K562 (cell line): ENCODE measurements around the gene USP48. TPM values are rescaled to one million over a fixed set of nuclear protein-coding genes. Genes with fewer than 3 reads are reported as not detected.

Source experiments
- ATF3 ChIP-seq, 2 experiments: fragments of 450-650 bp in 1 of 2; sonication (generic) in 1 of 2; formaldehyde crosslinking in 1 of 2; IDR thresholded peaks in 1 of 2; conservative IDR thresholded peaks in 1 of 2; 2 replicates each; pipeline versions ENCODE4 v1.6.1 to v1.8.1; 2016 to 2023; ENCODE audit warnings: mild to moderate bottlenecking in 2 of 2, moderate library complexity in 2 of 2, inconsistent platforms in 1 of 2, missing genetic modification reagents in 1 of 2
- BCLAF1 ChIP-seq, 2 experiments: fragments of 450-650 bp in 1 of 2; IDR thresholded peaks; 2 replicates each; pipeline ENCODE4 v1.6.1; 2011 to 2017; ENCODE audit warnings: low read depth in 2 of 2, antibody characterized with exemption in 1 of 2, borderline replicate concordance in 1 of 2, low read length in 1 of 2, mild to moderate bottlenecking in 1 of 2, mixed read lengths in 1 of 2; ENCODE audit not compliant: control insufficient read depth in 1 of 2
- CBX5 ChIP-seq: IDR thresholded peaks from 2 replicates; pipeline ENCODE4 v1.6.1; 2014; ENCODE audit warnings: low read depth, borderline replicate concordance
- DACH1 ChIP-seq: fragments of 450-650 bp; IDR thresholded peaks from 2 replicates; pipeline ENCODE4 v1.6.1; 2018; ENCODE audit not compliant: partially characterized antibody
- FOXK1 ChIP-seq: sonication (generic); formaldehyde crosslinking; IDR thresholded peaks from 2 replicates; pipeline ENCODE4 v1.8.0; 2022; ENCODE audit warnings: missing genetic modification reagents, mild to moderate bottlenecking, borderline replicate concordance
- HNRNPH1 ChIP-seq: fragments of 200-400 bp; formaldehyde crosslinking; optimal IDR thresholded peaks from 2 replicates; pipeline ENCODE3; 2017; ENCODE audit warnings: low read depth, mild to moderate bottlenecking, low read length, moderate library complexity
- MTA1 ChIP-seq: fragments of 450-650 bp; IDR thresholded peaks from 2 replicates; pipeline ENCODE4 v1.6.1; 2017; ENCODE audit warnings: borderline replicate concordance
- POU5F1 ChIP-seq: fragments of 150-350 bp; IDR thresholded peaks from 2 replicates; pipeline ENCODE4 v1.6.1; 2014; ENCODE audit warnings: borderline replicate concordance, low read length, low read depth, mild to moderate bottlenecking; ENCODE audit not compliant: partially characterized antibody
- SAFB2 ChIP-seq: fragments of 200-400 bp; formaldehyde crosslinking; IDR thresholded peaks from 2 replicates; pipeline ENCODE4 v1.6.1; 2018; ENCODE audit warnings: borderline replicate concordance, low read length, low read depth, moderate library complexity; ENCODE audit not compliant: severe bottlenecking
- SMARCA5 ChIP-seq: fragments of 450-650 bp; IDR thresholded peaks from 2 replicates; pipeline ENCODE4 v1.6.1; 2016
- USF1 ChIP-seq: sonication (generic); formaldehyde crosslinking; IDR thresholded peaks from 2 replicates; pipeline ENCODE4 v1.9.0; 2022; ENCODE audit warnings: mild to moderate bottlenecking, missing genetic modification reagents
- YY1 ChIP-seq, 3 experiments: IDR thresholded peaks; 2 replicates each; pipeline ENCODE4 v1.6.1; 2011; ENCODE audit warnings: low read length in 2 of 3, mild to moderate bottlenecking in 2 of 3, moderate library complexity in 2 of 3, borderline replicate concordance in 1 of 3, control low read depth in 1 of 3, low read depth in 1 of 3; ENCODE audit not compliant: insufficient read depth in 3 of 3, insufficient replicate concordance in 2 of 3, control insufficient read depth in 1 of 3, insufficient read length in 1 of 3; ENCODE audit errors: extremely low read depth in 1 of 3
- ZBTB17 ChIP-seq: fragments of 450-650 bp; formaldehyde crosslinking; IDR thresholded peaks from 2 replicates; pipeline ENCODE4 v1.4.0; 2020; ENCODE audit warnings: mild to moderate bottlenecking
- ZFP36 ChIP-seq: fragments of 150-350 bp; IDR thresholded peaks from 2 replicates; pipeline ENCODE4 v1.6.1; 2018; ENCODE audit warnings: low read length, low read depth; ENCODE audit not compliant: partially characterized antibody
- ZNF584 ChIP-seq: fragments of 200-800 bp; sonication (Bioruptor generic); IDR thresholded peaks from 2 replicates; pipeline ENCODE4 v1.6.1; 2016; ENCODE audit warnings: low read depth, mild to moderate bottlenecking, missing genetic modification characterization, missing compliant biosample characterization
- polyA plus RNA-seq, 8 experiments: library from polyadenylated mRNA; depleted of rRNA in 4 of 8; stranded (reverse) in 5 of 8; unstranded in 3 of 8; fragments of >200 nt; fragmentation: Nextera tagmentation in 2 of 8; fragmentation: Illumina TruSeq in 1 of 8; extraction: Ambion mirVana in 2 of 8; extraction: Trizol in 1 of 8; gene quantifications; 2 replicates each; pipeline versions ENCODE4 v1.2.1 to v1.2.3, GENCODE V29; 2011 to 2014; ENCODE audit warnings: inconsistent platforms in 1 of 8, missing spikeins in 1 of 8
- total RNA-seq, 7 experiments: library from RNA; depleted of rRNA in 6 of 7; stranded (reverse); fragments of >200 nt in 6 of 7; fragmentation: Illumina TruSeq in 2 of 7; extraction: Trizol in 2 of 7; gene quantifications; 2 replicates each; pipeline versions ENCODE4 v1.2.1 to v1.2.3, GENCODE V29; 2011 to 2021; ENCODE audit warnings: low replicate concordance in 1 of 7
- TF ChIP-seq, protein P1 (sequence below): fragments of 450-650 bp; formaldehyde crosslinking; IDR thresholded peaks from 2 replicates; pipeline ENCODE4 v1.4.0; 2020; ENCODE audit warnings: mild to moderate bottlenecking, moderate library complexity
- TF ChIP-seq, protein P2 (sequence below): IDR thresholded peaks from 2 replicates; pipeline ENCODE4 v1.6.1; 2014; ENCODE audit warnings: antibody characterized with exemption

Gene USP48
- total and polyA plus RNA-seq, 9 of the 15 experiments (the other 6 are each of a cell fraction or from before 2014, with no cell fraction given), result 23.3 to 123 (median 106) TPM

DNA sequence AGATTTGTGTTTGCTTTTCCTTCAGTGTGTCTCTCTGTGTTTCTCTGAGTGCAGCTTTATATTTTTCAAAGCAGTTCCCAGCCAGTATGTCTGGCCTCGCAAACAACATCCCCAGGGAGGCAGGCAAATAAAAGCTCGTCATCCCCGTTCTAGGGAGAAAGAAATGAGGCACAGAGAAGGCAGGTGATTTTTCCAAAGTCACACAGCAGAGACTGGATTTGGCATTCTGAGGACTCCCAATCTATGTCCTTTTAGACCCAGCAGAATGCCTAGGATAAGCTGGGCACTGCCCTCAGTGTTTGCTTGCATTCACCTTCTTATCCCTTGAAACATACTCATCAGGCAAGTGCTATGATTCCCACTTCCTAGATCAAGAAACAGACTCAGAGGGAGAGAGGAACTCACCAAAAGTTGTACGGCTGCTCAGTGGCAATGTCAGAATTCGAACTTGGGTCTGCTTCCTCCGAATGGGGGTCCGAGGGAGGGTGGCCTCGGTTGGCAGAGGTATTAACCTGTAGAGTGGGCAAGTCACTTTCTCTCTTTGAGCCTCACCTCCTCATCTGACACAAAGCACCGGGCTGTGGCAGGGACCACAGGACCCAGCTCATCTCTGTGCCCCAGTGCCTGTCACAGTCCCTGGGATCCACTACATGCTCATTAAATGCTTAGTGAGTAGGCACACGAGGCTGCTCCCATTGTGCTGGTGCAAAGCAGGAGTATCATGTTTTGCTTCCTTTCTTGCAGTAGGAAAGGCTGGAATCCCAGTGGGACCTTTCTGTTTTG, 118.0 kb downstream of the USP48 start (continued):
- TF ChIP-seq POU5F1, result no peak
- TF ChIP-seq USF1 (CRISPR knock-in tag), result no peak
- TF ChIP-seq ZBTB17 (CRISPR knock-in tag), result no peak
- TF ChIP-seq BCLAF1 (IDR thresholded peaks at IDR 0.05; ENCODE audit: borderline replicate concordance in 1 of 2, control insufficient read depth in 1 of 2, low read depth in 2 of 2, low read length in 1 of 2), result no peak
- no peak for TF ChIP-seq HNRNPH1
- no peak for TF ChIP-seq DACH1
- TF ChIP-seq SAFB2, result no peak
- TF ChIP-seq YY1 (IDR thresholded peaks at IDR 0.05; ENCODE audit: borderline replicate concordance in 1 of 3, control insufficient read depth in 1 of 3, extremely low read depth in 1 of 3, insufficient read depth in 3 of 3, insufficient read length in 1 of 3, insufficient replicate concordance in 2 of 3, low read depth in 1 of 3, low read length in 2 of 3), result no peak
- peak; percentile 84 for TF ChIP-seq ZFP36
- TF ChIP-seq CBX5, result no peak
- TF ChIP-seq, protein P1, sequence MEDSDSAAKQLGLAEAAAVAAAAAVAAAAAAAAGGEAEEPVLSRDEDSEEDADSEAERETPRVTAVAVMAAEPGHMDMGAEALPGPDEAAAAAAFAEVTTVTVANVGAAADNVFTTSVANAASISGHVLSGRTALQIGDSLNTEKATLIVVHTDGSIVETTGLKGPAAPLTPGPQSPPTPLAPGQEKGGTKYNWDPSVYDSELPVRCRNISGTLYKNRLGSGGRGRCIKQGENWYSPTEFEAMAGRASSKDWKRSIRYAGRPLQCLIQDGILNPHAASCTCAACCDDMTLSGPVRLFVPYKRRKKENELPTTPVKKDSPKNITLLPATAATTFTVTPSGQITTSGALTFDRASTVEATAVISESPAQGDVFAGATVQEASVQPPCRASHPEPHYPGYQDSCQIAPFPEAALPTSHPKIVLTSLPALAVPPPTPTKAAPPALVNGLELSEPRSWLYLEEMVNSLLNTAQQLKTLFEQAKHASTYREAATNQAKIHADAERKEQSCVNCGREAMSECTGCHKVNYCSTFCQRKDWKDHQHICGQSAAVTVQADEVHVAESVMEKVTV, result no peak
- TF ChIP-seq FOXK1, result no peak
- no peak for TF ChIP-seq MTA1
- no peak for TF ChIP-seq ATF3 (IDR thresholded peaks at IDR 0.05)
- TF ChIP-seq ATF3 (CRISPR knock-in tag; conservative IDR thresholded peaks at IDR 0.05), result no peak
- TF ChIP-seq SMARCA5, result peak; percentile 60; the same call in 1 of the 2 replicates
- TF ChIP-seq, protein P2, sequence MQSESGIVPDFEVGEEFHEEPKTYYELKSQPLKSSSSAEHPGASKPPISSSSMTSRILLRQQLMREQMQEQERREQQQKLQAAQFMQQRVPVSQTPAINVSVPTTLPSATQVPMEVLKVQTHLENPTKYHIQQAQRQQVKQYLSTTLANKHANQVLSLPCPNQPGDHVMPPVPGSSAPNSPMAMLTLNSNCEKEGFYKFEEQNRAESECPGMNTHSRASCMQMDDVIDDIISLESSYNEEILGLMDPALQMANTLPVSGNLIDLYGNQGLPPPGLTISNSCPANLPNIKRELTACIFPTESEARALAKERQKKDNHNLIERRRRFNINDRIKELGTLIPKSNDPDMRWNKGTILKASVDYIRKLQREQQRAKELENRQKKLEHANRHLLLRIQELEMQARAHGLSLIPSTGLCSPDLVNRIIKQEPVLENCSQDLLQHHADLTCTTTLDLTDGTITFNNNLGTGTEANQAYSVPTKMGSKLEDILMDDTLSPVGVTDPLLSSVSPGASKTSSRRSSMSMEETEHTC, result no peak
- TF ChIP-seq ZNF584 (CRISPR knock-in tag), result no peak
